ENCODE data around the gene CHAF1A.
A peak's percentile ranks its signal among the peaks of the same experiment; 100 is the strongest.

CHAF1A gene

DNA sequence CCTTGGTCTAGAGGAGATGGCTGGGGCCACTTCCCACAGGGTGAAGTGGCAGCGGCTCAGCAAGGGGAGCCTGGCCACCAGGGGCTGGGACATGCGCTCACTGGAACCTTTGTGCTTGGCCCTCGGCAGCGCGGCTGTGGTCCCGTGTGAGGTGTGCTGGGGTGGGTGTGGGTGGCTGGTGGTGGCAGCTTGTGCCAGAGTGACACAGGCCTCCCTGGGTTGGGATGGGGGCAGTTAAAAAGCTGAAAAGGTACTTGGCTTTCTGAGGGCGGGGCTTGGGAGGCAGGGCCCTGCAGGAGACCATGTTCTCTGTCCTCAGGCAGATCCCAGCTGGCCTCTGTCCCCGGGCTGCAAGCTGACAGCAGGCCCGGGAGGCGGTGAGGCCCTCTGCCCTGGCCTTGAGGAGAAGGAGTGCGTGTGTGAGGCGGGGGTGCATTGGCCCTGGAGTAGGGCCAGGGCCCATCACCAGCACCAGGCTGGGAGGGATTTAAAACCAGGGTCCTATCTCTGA, 41.7 kb upstream of the CHAF1A start:
- TF ChIP-seq TAF1 (IDR thresholded peaks at IDR 0.05; ENCODE audit: borderline replicate concordance, insufficient read depth, low read length) (no peak), POLR2AphosphoS5 (IDR thresholded peaks at IDR 0.05; ENCODE audit: low read depth, low read length) (no peak), FOXP2 (optimal IDR thresholded peaks at IDR 0.05; ENCODE audit: borderline replicate concordance, extremely low read depth, extremely low read length, insufficient read depth) (no peak), SIN3A (IDR thresholded peaks at IDR 0.05; ENCODE audit: borderline replicate concordance, insufficient read depth, low read length) (no peak)
- TF ChIP-seq, protein P1, sequence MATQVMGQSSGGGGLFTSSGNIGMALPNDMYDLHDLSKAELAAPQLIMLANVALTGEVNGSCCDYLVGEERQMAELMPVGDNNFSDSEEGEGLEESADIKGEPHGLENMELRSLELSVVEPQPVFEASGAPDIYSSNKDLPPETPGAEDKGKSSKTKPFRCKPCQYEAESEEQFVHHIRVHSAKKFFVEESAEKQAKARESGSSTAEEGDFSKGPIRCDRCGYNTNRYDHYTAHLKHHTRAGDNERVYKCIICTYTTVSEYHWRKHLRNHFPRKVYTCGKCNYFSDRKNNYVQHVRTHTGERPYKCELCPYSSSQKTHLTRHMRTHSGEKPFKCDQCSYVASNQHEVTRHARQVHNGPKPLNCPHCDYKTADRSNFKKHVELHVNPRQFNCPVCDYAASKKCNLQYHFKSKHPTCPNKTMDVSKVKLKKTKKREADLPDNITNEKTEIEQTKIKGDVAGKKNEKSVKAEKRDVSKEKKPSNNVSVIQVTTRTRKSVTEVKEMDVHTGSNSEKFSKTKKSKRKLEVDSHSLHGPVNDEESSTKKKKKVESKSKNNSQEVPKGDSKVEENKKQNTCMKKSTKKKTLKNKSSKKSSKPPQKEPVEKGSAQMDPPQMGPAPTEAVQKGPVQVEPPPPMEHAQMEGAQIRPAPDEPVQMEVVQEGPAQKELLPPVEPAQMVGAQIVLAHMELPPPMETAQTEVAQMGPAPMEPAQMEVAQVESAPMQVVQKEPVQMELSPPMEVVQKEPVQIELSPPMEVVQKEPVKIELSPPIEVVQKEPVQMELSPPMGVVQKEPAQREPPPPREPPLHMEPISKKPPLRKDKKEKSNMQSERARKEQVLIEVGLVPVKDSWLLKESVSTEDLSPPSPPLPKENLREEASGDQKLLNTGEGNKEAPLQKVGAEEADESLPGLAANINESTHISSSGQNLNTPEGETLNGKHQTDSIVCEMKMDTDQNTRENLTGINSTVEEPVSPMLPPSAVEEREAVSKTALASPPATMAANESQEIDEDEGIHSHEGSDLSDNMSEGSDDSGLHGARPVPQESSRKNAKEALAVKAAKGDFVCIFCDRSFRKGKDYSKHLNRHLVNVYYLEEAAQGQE (IDR thresholded peaks at IDR 0.05; ENCODE audit: insufficient read depth in 1 of 2, low read depth in 2 of 2, low read length in 2 of 2) = no peak

DNA sequence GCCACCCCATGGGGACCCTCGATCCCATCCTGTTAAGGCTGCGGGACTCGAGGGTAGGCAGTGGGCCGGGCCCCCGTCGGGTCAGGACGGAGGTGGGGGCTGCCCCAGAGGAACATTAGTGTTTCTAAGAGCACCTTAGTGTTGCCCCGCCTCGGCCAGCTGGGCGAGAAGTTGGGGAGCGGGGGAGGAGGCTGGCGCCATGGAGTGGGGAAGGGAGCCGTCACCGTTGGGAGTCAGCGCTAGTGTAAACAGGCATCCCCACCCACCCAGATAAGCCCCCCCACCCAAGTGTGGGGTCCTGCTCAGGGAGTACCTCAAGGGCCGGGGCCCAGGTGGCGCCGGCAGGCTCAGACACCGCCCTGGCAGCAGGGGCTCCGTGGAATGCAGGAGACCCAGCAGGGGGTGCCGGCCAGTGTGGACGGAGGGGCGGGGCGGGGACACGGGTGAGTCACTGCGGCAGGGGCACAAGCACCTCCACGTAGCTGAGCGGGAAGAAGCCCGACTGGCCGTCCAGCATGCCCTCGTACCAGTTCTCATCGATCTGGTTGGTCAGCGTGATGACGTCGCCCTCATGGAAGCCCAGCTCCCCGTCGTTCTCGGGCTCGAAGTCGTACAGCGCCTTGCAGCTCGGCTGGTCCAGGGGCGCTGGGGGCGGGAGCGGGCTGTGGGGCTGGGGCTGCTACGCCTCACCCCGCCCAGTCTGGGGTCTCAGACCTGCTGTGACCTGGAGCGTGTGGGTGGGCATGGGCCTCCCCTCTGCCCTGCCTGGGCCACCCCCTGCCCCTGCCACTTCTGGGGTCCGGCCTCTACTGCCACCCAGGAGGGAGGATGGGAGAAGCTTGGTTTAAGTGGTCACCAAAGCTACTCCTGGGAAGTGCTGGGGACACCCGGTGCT, 41.0 kb upstream of the CHAF1A start:
- TF ChIP-seq SIN3A (IDR thresholded peaks at IDR 0.05; ENCODE audit: borderline replicate concordance, insufficient read depth, low read length) (no peak), TAF1 (IDR thresholded peaks at IDR 0.05; ENCODE audit: borderline replicate concordance, insufficient read depth, low read length) (no peak), POLR2AphosphoS5 (IDR thresholded peaks at IDR 0.05; ENCODE audit: low read depth, low read length) (no peak)
- TF ChIP-seq, protein P1 (IDR thresholded peaks at IDR 0.05; ENCODE audit: insufficient read depth in 1 of 2, low read depth in 2 of 2, low read length in 2 of 2) = no peak

DNA sequence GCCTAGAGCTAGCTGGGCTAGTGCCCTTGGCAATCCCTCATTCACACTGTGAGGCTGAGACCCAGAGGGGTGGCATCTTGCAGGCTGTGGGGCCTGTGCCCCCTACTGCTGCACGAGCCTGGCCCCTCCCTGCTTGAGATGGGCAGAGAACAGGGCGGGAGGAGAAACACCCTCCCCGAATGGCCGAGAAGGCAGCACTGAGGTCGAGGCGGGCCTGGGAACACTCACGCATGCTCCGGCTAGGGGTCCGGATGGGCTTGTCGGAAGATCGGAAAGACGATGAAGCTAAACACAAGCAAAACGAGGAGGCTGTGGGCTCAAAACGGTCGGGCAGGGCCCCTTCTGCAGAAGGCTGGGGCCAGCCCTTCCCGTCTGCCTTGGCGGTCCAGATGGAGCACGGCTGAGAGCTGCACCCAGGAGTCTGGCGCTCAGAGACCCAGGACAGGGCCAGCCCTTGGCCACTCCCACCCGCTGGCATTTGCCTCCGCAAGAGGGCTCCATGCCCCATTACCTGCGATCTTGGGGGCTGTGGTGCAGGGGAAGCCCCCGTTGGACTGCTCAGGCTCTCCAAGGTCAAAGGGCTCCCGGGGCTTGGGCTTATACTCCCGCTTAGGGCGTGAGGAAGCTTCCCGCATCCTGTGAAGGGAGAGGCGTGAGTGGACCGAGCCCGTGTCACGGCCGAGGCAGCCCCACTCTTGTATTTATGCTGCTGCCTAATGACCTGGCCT, 40.2 kb upstream of the CHAF1A start:
- TF ChIP-seq, protein P1 (IDR thresholded peaks at IDR 0.05; ENCODE audit: insufficient read depth in 1 of 2, low read depth in 2 of 2, low read length in 2 of 2) = no peak
- TF ChIP-seq POLR2AphosphoS5 (IDR thresholded peaks at IDR 0.05; ENCODE audit: low read depth, low read length) (0 out of 2 replicates have a peak, but pooled peaks have one; percentile 15), FOXP2 (optimal IDR thresholded peaks at IDR 0.05; ENCODE audit: borderline replicate concordance, extremely low read depth, extremely low read length, insufficient read depth) (no peak), SIN3A (IDR thresholded peaks at IDR 0.05; ENCODE audit: borderline replicate concordance, insufficient read depth, low read length) (no peak)

DNA sequence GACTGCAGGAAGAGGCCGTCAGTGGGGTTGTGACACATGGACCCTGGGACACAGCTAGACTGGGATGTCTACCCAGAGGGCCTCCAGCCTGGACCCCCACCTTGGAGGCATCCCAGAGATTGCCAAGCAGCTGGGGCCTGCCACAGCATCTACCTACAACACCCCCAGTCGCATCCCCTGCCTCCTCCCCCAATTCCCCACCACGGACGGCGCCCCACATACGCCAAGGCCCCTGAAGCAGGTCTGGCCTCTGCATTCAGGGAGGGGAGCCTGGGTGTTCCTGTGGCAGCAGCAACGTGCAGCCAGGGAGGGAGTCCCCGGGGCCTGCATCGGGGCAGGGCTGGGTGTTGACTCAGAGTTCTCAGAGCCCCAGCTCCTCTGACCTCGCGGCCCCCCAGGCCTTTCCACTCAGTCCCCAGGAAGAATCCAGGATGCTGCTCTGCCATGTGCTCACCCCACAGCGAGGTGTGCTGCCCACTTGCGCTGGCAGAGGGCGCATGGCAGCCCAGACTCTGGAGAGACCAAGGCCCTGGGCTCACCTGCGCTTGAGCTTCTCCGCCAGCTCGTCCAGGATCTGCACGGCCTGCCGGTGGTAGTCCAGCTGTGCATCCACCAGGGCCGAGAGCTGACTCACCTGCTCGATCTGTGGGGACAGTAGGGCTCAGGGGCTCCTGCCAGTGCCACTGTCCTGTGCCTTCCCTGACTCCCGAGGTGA, 39.5 kb upstream of the CHAF1A start:
- TF ChIP-seq, protein P1 (IDR thresholded peaks at IDR 0.05; ENCODE audit: insufficient read depth in 1 of 2, low read depth in 2 of 2, low read length in 2 of 2) = no peak
- peak; percentile 30; the same call in 1 of the 2 replicates for TF ChIP-seq POLR2AphosphoS5 (IDR thresholded peaks at IDR 0.05; ENCODE audit: low read depth, low read length)
- TF ChIP-seq SIN3A (IDR thresholded peaks at IDR 0.05; ENCODE audit: borderline replicate concordance, insufficient read depth, low read length) = no peak
- TF ChIP-seq FOXP2 (optimal IDR thresholded peaks at IDR 0.05; ENCODE audit: borderline replicate concordance, extremely low read depth, extremely low read length, insufficient read depth) = no peak
- no peak for TF ChIP-seq TAF1 (IDR thresholded peaks at IDR 0.05; ENCODE audit: borderline replicate concordance, insufficient read depth, low read length)

Measured in PFSK-1 (cell line).